Coronary artery (tissue), 2 donors: ENCODE measurements around the gene SLC47A2.

Source experiments
- DNase-seq: peaks from one replicate; pipeline ENCODE4 v3.0.0-alpha.2; 2017; ENCODE audit warnings: low spot score
- H3K27ac ChIP-seq, 2 donors: fragments of 200-600 bp; sonication (generic); one replicate each; pipeline ENCODE4 v1.5.1; 2016 to 2019
- H3K4me3 ChIP-seq: fragments of 200-600 bp; sonication (generic); 2 replicates; pipeline ENCODE4 v1.5.1; 2016; ENCODE audit warnings: mild to moderate bottlenecking, moderate library complexity
- CTCF ChIP-seq: fragments of 200-600 bp; sonication (generic); IDR thresholded peaks from one replicate; pipeline ENCODE4 v1.5.1; 2019; ENCODE audit warnings: antibody characterized with exemption

SLC47A2 gene

DNA sequence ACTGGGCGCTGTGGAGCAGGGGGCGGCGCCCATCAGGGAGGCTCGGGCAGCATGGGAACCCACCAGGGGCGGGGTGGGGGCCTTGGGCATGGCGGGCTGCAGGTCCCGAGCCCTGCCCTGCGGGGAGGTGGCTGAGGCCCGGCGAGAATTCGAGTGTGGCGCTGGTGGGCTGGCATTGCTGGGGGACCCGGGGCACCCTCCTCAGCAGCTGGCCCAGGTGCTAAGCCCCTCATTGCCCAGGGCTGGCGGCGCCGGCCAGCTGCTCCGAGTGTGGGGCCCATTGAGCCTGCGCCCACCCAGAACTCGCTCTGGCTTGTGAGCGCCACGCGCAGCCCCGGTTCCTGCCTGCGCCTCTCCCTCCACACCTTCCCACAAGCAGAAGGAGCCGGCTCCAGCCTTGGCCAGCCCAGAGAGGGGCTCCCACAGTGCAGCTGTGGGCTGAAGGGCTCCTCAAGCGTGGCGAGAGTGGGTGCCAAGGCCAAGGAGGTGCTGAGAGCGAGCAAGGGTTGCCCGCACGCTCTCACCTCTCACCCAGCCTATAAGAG lies 62.0 kb downstream of the SLC47A2 start:
- no peak for TF ChIP-seq CTCF
- H3K27ac ChIP-seq: no peak overlapping the region
- no peak for DNase-seq
- H3K4me3 ChIP-seq: no peak overlapping the region

- no peak for TF ChIP-seq CTCF
- H3K4me3 ChIP-seq: no peak overlapping the region
- peak overlapping the region; percentile 44 to 51 for H3K27ac ChIP-seq
- DNase-seq: no peak
Measured at GRCh38 chr17:19652595-19652994, 63.8 kb downstream of the SLC47A2 start.

- Histone ChIP-seq H3K27ac (peak overlapping the region; percentile 44 to 51), H3K4me3 (peak overlapping the region; percentile 86)
- TF ChIP-seq CTCF: no peak
- no peak for DNase-seq
Measured at GRCh38 chr17:19651451-19652238, 64.7 kb downstream of the SLC47A2 start.

GRCh38 chr17:19650826-19651225 lies 65.6 kb downstream of the SLC47A2 start:
- peak overlapping the region; percentile 86 for H3K4me3 ChIP-seq
- no peak for DNase-seq
- no peak for TF ChIP-seq CTCF
- H3K27ac ChIP-seq: no peak overlapping the region

DNA sequence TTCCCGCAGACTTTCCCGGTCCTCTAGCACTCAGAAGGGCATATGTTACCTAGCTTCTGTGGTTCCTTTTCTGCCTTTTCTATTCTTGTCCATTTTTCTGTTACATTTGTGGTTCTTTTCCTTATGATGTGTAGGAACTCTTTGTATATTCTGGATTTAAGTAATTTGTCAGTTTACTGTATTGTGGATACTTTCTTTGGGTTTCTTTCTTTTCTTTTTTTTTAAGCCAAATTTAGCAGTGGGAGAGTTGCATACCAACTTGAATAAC lies 67.2 kb downstream of the SLC47A2 start:
- TF ChIP-seq CTCF: no peak
- Histone ChIP-seq H3K27ac (peak overlapping the region; percentile 96 to 99), H3K4me3 (peak overlapping the region; percentile 86)
- no peak for DNase-seq

GRCh38 chr17:19648475-19649273 lies 67.7 kb downstream of the SLC47A2 start, which contains the start of gene ALDH3A2:
Gene ALDH3A2, plus strand, starts transcription at chr17:19648751. Its CDS starts 221 bp downstream, at chr17:19648972.
- peak; percentile 97 for DNase-seq
- H3K4me3 ChIP-seq: peak within 1 kb of the TSS; percentile 86
- TF ChIP-seq CTCF: no peak
- peak within 1 kb of the TSS; percentile 96 to 99 for H3K27ac ChIP-seq
